Measurements from ENCODE around the gene POLR1H.

DNA sequence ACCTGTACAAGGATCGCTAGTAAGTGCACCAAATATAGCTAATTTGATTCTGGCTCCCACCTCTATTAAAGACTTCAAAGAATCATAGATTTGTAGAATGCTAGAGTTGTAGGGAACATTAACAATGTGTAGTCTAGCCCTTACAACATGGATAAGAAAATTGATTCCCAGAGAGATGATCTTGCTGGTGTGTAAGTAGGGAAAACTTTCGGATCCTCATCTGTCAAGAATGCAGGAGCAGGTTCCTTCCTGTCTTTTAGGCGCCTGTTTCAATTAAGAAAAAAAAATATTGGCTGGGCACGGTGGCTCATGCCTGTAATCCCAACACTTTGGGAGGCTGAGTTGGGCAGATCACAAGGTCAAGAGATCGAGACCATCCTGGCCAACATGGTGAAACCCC, 26.8 kb downstream of the POLR1H start:
- TF ChIP-seq POLR2A (IDR thresholded peaks at IDR 0.05): no peak
- TF ChIP-seq, protein P1, sequence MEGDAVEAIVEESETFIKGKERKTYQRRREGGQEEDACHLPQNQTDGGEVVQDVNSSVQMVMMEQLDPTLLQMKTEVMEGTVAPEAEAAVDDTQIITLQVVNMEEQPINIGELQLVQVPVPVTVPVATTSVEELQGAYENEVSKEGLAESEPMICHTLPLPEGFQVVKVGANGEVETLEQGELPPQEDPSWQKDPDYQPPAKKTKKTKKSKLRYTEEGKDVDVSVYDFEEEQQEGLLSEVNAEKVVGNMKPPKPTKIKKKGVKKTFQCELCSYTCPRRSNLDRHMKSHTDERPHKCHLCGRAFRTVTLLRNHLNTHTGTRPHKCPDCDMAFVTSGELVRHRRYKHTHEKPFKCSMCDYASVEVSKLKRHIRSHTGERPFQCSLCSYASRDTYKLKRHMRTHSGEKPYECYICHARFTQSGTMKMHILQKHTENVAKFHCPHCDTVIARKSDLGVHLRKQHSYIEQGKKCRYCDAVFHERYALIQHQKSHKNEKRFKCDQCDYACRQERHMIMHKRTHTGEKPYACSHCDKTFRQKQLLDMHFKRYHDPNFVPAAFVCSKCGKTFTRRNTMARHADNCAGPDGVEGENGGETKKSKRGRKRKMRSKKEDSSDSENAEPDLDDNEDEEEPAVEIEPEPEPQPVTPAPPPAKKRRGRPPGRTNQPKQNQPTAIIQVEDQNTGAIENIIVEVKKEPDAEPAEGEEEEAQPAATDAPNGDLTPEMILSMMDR (IDR thresholded peaks at IDR 0.05): no peak

All from transverse colon (tissue), 3 donors.